ENCODE data around the gene PAX6.

The PAX6 gene

DNA sequence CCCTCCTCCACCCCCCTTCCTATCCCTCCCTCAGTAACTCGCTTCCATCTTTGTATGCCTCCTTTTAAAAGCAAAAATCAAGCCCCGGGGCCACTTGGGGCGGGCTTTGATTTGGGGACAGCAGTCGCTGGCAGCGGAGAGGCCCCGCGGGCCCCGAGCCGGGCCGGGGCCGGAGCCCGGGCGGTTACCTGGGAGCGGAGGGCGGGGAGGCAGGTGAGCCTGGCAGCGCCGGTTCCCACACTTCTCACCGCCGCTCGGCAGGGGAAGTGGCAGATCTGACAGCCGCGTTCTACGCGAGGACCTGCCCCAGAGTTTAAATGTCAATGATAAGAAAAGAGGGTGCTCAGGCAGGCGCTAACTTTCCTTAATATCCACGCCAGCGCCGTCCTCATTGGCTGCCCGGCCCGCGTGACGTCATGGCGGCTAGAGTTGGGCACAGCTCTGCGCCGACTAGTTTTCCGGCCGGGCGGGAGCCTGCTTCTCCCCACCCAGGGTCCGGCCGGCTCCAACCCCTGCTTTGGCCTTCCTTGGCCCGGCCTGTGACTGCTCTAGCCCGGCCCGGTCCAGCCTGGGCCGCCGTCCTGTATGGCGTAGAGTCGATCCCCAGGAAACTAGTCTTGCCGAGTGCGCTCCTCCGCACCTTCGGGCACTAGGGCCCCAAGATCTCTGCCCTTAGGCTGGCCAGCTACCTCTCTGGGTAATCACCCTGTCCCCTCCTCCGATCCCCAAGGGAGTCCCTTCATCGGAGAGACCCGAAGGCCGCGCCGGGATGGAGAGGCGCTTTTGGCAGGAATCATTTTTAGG, 6.7 kb upstream of the PAX6 start:
- FAIRE-seq (no peak), DNase-seq (ENCODE audit: insufficient read length, low spot score) (no peak)
- TF ChIP-seq SPI1 (IDR thresholded peaks at IDR 0.05; ENCODE audit: low read depth, low read length) (no peak), POU2F2 (IDR thresholded peaks at IDR 0.05; ENCODE audit: low read depth, low read length) (no peak), PAX5 (IDR thresholded peaks at IDR 0.05; ENCODE audit: insufficient read depth, low read length, severe bottlenecking) (no peak), POLR2A (IDR thresholded peaks at IDR 0.05; ENCODE audit: low read depth, low read length) (no peak), TAF1 (IDR thresholded peaks at IDR 0.05; ENCODE audit: low read depth, low read length) (no peak), POLR2AphosphoS5 (IDR thresholded peaks at IDR 0.05; ENCODE audit: low read depth, low read length) (no peak)

DNA sequence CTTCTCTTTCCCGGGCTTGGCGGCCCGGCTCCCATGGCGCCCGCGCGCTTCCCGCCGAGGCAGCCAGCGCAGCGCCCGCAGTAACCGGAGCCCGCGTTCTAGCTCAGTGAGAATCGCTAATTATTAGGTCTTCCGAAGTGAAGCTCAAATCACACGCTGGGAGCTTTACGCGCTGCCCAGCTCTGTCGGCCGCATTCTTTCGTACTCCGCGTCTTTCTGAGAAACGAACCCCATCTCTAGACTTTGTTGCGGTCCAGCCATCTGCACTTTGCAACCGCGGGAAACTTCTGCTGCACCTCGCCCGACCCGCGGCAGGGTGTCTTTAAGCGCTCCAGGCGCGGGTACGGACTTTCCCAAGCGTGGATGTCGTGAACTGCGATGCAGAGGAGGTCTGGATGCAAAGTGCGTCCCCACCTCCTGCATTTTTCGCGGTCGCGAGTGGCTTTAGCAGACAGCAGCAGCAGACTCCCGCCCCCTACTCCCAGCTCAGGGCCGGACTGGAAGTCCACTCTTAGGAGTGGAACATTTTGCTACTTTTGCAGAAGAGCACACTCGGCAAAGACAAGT, 6.0 kb upstream of the PAX6 start:
- DNase-seq (ENCODE audit: insufficient read length, low spot score) (no peak), FAIRE-seq (no peak)
- TF ChIP-seq TAF1 (IDR thresholded peaks at IDR 0.05; ENCODE audit: low read depth, low read length) (no peak), POLR2A (IDR thresholded peaks at IDR 0.05; ENCODE audit: low read depth, low read length) (no peak), POU2F2 (IDR thresholded peaks at IDR 0.05; ENCODE audit: low read depth, low read length) (no peak), SPI1 (IDR thresholded peaks at IDR 0.05; ENCODE audit: low read depth, low read length) (no peak), PAX5 (IDR thresholded peaks at IDR 0.05; ENCODE audit: insufficient read depth, low read length, severe bottlenecking) (no peak), POLR2AphosphoS5 (IDR thresholded peaks at IDR 0.05; ENCODE audit: low read depth, low read length) (no peak)

DNA sequence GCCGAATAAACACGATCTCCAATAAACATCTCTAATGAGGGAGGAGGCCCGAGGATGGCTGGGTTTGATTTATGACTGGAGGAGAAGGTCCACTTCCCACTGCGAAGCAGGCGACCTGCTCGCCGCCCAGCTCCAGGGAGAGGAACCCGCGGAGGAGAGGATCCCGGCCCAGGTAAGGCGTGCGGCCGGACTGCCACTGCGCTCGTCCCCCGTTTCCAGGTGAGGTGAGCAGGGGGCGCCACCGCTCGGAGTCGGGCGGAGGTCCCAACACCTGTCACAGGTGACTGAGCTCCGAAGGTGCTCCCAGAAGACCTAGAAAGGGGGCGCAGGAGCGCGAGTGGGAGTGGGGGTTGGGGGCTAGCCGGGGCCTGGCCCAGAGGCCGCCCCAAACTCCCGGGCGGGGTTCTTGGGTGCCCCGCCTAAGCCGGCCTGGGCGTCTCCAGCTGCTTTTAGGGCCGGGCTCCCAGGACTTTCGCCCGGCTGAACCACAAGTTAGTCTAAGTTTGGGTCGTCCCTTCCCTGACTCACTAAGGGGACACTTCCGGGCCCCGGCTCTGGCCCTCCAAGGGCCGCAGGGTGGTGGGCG, 5.4 kb upstream of the PAX6 start:
- no peak for TF ChIP-seq POU2F2 (IDR thresholded peaks at IDR 0.05; ENCODE audit: low read depth, low read length)
- TF ChIP-seq SPI1 (IDR thresholded peaks at IDR 0.05; ENCODE audit: low read depth, low read length): no peak
- TF ChIP-seq TAF1 (IDR thresholded peaks at IDR 0.05; ENCODE audit: low read depth, low read length): no peak
- no peak for TF ChIP-seq PAX5 (IDR thresholded peaks at IDR 0.05; ENCODE audit: insufficient read depth, low read length, severe bottlenecking)
- no peak for TF ChIP-seq POLR2A (IDR thresholded peaks at IDR 0.05; ENCODE audit: low read depth, low read length)
- no peak for TF ChIP-seq POLR2AphosphoS5 (IDR thresholded peaks at IDR 0.05; ENCODE audit: low read depth, low read length)
- FAIRE-seq: no peak
- DNase-seq (ENCODE audit: insufficient read length, low spot score): no peak

DNA sequence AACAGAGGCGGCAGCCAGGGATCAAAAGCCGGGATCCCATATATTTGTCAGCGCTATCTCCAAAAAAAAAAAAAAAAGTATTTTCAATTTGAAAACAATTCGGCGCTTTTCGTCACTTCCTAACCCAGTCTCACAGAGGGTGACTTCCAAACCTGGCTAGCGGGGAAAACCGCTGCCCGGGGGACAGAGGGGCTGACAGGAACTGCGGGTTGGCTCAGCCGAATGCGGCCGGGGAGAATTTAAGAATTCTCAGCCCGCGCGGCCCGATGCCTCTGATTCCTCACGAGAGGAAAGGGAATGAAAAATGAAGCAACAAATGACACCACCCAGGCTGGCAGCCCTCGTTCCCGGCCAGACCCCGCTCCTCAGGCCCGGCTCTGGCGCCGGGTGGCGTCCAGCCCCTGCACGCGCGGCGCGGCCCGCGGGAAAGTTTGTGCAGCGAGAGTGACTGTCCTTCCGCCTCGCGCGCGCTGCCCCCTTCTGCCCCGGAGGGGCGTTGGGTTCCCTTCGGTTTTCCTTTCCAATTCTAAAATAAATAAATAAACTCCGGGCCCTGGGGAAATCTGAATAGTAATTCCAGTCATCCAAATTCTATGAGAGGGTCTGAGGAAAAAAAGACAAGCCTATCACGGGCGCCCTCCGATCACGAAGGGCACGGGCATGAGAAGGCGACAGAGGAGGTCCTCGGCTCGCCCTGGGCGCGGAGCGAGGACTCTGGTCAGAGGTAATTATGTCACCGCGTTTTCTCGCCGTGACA, 4.8 kb upstream of the PAX6 start:
- FAIRE-seq: no peak
- TF ChIP-seq POU2F2 (IDR thresholded peaks at IDR 0.05; ENCODE audit: low read depth, low read length): no peak
- no peak for TF ChIP-seq TAF1 (IDR thresholded peaks at IDR 0.05; ENCODE audit: low read depth, low read length)
- no peak for TF ChIP-seq PAX5 (IDR thresholded peaks at IDR 0.05; ENCODE audit: insufficient read depth, low read length, severe bottlenecking)
- no peak for TF ChIP-seq POLR2A (IDR thresholded peaks at IDR 0.05; ENCODE audit: low read depth, low read length)
- TF ChIP-seq SPI1 (IDR thresholded peaks at IDR 0.05; ENCODE audit: low read depth, low read length): no peak
- no peak for TF ChIP-seq POLR2AphosphoS5 (IDR thresholded peaks at IDR 0.05; ENCODE audit: low read depth, low read length)
- no peak for DNase-seq (ENCODE audit: insufficient read length, low spot score)

DNA sequence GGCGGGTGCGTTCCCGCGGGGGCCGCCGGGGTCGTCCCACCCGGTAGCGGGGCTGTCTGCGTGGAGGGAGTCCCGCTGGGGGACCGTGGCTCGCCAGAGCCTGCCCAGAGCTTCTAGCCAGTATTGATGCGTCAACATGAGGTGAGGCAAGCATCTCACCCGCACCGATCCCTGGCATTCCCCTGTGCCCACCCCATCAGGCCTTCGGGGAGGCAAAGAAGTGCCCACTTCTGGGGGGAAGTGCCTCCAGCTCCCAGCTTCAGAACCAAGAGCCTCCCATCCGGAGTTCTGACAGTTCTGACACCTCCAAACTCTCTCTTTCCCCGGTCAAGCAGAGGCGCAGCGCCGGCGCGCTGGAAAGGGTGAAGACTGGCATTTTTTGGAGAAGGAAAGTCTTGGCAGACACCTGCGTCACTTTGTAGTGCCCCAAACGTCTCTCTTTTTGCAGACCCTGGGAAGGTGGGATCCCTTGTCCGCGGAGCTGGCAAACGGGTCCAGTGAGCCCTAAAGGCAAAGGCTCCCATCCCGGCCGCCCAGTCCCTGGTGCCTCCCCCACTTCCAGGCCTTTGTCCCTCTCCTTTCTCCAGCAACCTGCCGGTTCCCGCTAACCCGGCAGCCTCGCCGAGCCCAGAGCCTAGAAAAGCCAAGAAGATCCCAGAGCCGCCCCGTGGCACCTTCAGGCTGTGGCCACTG, 3.2 kb upstream of the PAX6 start:
- DNase-seq (ENCODE audit: insufficient read length, low spot score) (no peak), FAIRE-seq (no peak)

DNA sequence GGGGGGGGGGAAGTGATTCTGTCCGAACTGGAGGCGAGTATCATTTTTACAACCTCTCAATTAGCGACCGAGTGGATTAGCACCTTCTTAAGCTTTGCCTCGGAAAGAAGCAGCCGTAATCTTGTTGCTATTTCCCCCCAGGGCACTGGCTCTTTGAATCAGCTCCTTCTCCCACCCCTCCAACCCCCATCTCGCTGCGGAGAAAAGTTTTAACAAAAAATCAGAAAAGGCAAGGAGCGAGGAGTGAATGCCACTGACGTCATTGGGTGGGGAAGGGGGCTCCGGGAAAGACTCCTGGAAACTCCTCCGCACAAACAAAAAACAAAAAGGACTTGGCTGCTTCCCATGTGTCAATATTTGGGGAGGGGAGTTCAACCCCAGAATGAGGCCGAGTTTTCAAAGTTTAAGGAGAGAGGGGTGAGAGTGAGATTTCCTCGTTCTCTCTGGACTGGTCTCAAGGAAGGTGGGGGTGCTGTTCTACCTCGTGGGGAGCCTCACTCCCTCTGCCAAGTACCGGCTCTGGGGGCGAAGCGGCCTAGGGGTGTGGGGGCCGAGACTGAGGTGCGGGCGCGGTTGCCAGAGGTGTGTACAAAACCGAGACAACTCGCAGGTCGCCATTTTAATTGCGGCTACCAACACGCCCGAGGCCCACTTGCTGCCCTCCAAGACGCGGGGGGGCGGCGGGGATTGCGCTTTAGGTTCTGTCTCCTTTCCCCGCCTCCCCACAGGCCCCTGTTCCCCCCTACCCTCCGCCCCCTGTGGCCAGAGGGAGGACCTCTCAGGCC, 2.5 kb upstream of the PAX6 start:
- TF ChIP-seq POLR2A (IDR thresholded peaks at IDR 0.05; ENCODE audit: low read depth, low read length): no peak
- no peak for TF ChIP-seq PAX5 (IDR thresholded peaks at IDR 0.05; ENCODE audit: insufficient read depth, low read length, severe bottlenecking)
- no peak for DNase-seq (ENCODE audit: insufficient read length, low spot score)
- FAIRE-seq: no peak

More for the DNA sequence above, 3.2 kb upstream of the PAX6 start:
- no peak for TF ChIP-seq POLR2AphosphoS5 (IDR thresholded peaks at IDR 0.05; ENCODE audit: low read depth, low read length)
- TF ChIP-seq SPI1 (IDR thresholded peaks at IDR 0.05; ENCODE audit: low read depth, low read length): no peak
- TF ChIP-seq TAF1 (IDR thresholded peaks at IDR 0.05; ENCODE audit: low read depth, low read length): no peak
- TF ChIP-seq POLR2A (IDR thresholded peaks at IDR 0.05; ENCODE audit: low read depth, low read length): no peak
- TF ChIP-seq PAX5 (IDR thresholded peaks at IDR 0.05; ENCODE audit: insufficient read depth, low read length, severe bottlenecking): no peak
- no peak for TF ChIP-seq POU2F2 (IDR thresholded peaks at IDR 0.05; ENCODE audit: low read depth, low read length)

DNA sequence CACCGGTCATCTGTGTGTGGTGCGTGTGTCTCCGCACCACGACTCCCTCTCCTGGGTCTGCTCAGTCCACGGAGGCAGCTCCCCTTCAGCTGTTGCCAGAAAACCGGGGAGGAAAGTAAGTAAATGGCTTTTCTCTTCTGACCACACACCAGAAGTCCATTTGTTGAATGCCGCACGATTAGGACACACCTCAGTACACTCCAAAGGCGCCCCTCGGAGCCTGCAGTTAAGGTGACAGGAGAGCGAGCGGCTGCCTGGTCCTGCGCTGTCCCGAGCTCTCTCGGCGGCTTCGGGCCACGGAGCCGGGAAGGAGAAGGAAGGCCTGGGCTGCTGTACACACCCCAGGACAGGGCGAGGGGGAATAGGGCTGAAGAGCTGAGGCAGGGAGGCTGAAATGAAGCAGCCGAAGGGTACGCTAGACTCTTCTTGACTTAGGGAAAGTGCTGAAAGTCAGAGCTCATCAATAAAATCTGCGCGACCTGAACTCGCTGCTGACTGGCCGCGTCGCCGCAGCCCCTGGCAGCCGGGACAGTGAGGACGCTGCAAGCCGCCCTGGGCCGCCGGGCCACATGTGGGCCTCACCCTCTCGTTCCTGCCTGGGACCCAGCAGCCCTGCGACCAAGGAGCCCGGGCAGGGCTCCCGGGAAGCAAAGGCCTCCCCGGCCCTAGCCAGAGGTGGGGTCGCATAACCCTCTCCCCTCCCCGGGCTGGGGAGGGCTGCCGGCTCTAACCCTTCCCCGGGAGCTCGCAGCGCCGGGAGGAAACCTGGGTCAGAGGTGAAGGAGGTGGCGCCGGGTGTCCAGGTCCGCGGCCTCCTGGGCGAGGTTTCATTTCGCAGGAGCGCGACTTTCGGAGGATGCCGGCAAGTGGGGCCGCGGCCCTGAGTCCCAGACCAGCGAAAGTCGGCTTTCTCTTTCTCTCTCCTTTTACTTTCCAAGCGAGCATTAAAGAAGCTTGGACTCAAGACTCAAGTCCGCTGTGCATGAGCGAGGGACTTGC, 1.6 kb upstream of the PAX6 start:
- TF ChIP-seq PAX5 (IDR thresholded peaks at IDR 0.05; ENCODE audit: insufficient read depth, low read length, severe bottlenecking) (no peak), SPI1 (IDR thresholded peaks at IDR 0.05; ENCODE audit: low read depth, low read length) (no peak), POLR2A (IDR thresholded peaks at IDR 0.05; ENCODE audit: low read depth, low read length) (no peak), POU2F2 (IDR thresholded peaks at IDR 0.05; ENCODE audit: low read depth, low read length) (no peak), TAF1 (IDR thresholded peaks at IDR 0.05; ENCODE audit: low read depth, low read length) (no peak), POLR2AphosphoS5 (IDR thresholded peaks at IDR 0.05; ENCODE audit: low read depth, low read length) (no peak)
- FAIRE-seq (no peak), DNase-seq (ENCODE audit: insufficient read length, low spot score) (no peak)
